Neuronal stem cell (in vitro differentiated cells): Measurements from ENCODE around the gene TIAM2.
A peak's percentile ranks its signal among the peaks of the same experiment; 100 is the strongest.

Experiments used
- DNase-seq: peaks from one replicate; pipeline ENCODE4 v3.0.0-alpha.2; 2013; ENCODE audit warnings: low spot score
- H2AFZ ChIP-seq: one replicate; pipeline ENCODE4 v1.6.1; 2013; ENCODE audit warnings: mild to moderate bottlenecking, low read length, inconsistent platforms
- H2AK5ac ChIP-seq: 2 replicates; pipeline ENCODE4 v1.6.1; 2013; ENCODE audit warnings: low read depth, mild to moderate bottlenecking, inconsistent platforms, low read length, moderate library complexity, mixed read lengths
- H2BK120ac ChIP-seq: 2 replicates; pipeline ENCODE4 v1.6.1; 2013; ENCODE audit warnings: low read depth, mild to moderate bottlenecking, inconsistent platforms, low read length, moderate library complexity, mixed read lengths
- H2BK12ac ChIP-seq: one replicate; pipeline ENCODE4 v1.6.1; 2013; ENCODE audit warnings: low read length, inconsistent platforms
- H2BK15ac ChIP-seq: 2 replicates; pipeline ENCODE4 v1.6.1; 2013; ENCODE audit warnings: mild to moderate bottlenecking, low read length, inconsistent platforms, mixed read lengths
- H2BK5ac ChIP-seq: one replicate; pipeline ENCODE4 v1.6.1; 2013; ENCODE audit warnings: inconsistent platforms, mild to moderate bottlenecking, low read length, moderate library complexity
- H3K14ac ChIP-seq: one replicate; pipeline ENCODE4 v1.6.1; 2013; ENCODE audit warnings: low read length, inconsistent platforms
- H3K18ac ChIP-seq: 2 replicates; pipeline ENCODE4 v1.6.1; 2013; ENCODE audit warnings: low read length, inconsistent platforms
- H3K23ac ChIP-seq: 2 replicates; pipeline ENCODE4 v1.6.1; 2013; ENCODE audit warnings: low read depth, mild to moderate bottlenecking, mixed read lengths, low read length, inconsistent platforms; ENCODE audit not compliant: poor library complexity
- H3K27ac ChIP-seq: replicated peaks from 3 replicates; pipeline ENCODE4 v1.5.1; 2013; ENCODE audit warnings: low read length, inconsistent platforms
- H3K27me3 ChIP-seq, 3 experiments: 2 replicates each; pipeline ENCODE4 v1.6.1; 2013; ENCODE audit warnings: low read length in 3 of 3, mild to moderate bottlenecking in 2 of 3, inconsistent platforms in 1 of 3, low read depth in 1 of 3, mixed read lengths in 1 of 3, moderate library complexity in 1 of 3; ENCODE audit not compliant: control insufficient read depth in 3 of 3, insufficient read depth in 3 of 3
- H3K36me3 ChIP-seq, 2 donors: replicated peaks in 1 of 2; 2 replicates each; pipeline ENCODE4 v1.6.1; 2013; ENCODE audit warnings: low read length in 2 of 2; ENCODE audit not compliant: control insufficient read depth in 2 of 2, insufficient read depth in 2 of 2
- H3K4ac ChIP-seq: 2 replicates; pipeline ENCODE4 v1.6.1; 2013; ENCODE audit warnings: inconsistent platforms, mild to moderate bottlenecking, low read length, moderate library complexity
- H3K4me1 ChIP-seq, 2 donors: 1 replicate in 1 of 2; 2 replicates in 1 of 2; pipeline ENCODE4 v1.6.1; 2013; ENCODE audit warnings: low read length in 2 of 2, low read depth in 1 of 2; ENCODE audit not compliant: control insufficient read depth in 2 of 2, insufficient read depth in 1 of 2
- H3K4me2 ChIP-seq: one replicate; pipeline ENCODE4 v1.6.1; 2013; ENCODE audit warnings: mild to moderate bottlenecking, low read length, inconsistent platforms; ENCODE audit not compliant: insufficient read depth, poor library complexity, severe bottlenecking
- H3K4me3 ChIP-seq, 2 donors: 2 replicates each; pipeline ENCODE4 v1.5.1; 2013; ENCODE audit warnings: low read length in 2 of 2, mild to moderate bottlenecking in 2 of 2, inconsistent platforms in 1 of 2, moderate library complexity in 1 of 2
- H3K79me1 ChIP-seq: one replicate; pipeline ENCODE4 v1.6.1; 2013; ENCODE audit warnings: low read depth, mild to moderate bottlenecking, inconsistent platforms, low read length, moderate library complexity
- H3K9ac ChIP-seq: one replicate; pipeline ENCODE4 v1.6.1; 2013; ENCODE audit warnings: mild to moderate bottlenecking, low read depth, low read length, inconsistent platforms; ENCODE audit not compliant: poor library complexity
- H3K9me3 ChIP-seq, 2 donors: replicated peaks in 1 of 2; 2 replicates each; pipeline versions ENCODE3 to v1.6.1; 2013; ENCODE audit warnings: low read length in 2 of 2, mild to moderate bottlenecking in 2 of 2, inconsistent platforms in 1 of 2, low read depth in 1 of 2, mixed read lengths in 1 of 2, moderate library complexity in 1 of 2; ENCODE audit not compliant: control insufficient read depth in 2 of 2, insufficient read depth in 1 of 2
- H4K8ac ChIP-seq: one replicate; pipeline ENCODE4 v1.6.1; 2013; ENCODE audit warnings: low read depth, mild to moderate bottlenecking, inconsistent platforms, low read length, moderate library complexity
- H4K91ac ChIP-seq: one replicate; pipeline ENCODE4 v1.6.1; 2013; ENCODE audit warnings: low read length, low read depth, mild to moderate bottlenecking, inconsistent platforms; ENCODE audit not compliant: poor library complexity
- WGBS, 2 donors: extraction: QIAGEN DNeasy Blood & Tissue Kit; methylation state at CpG; one replicate each; pipeline ENCODE4 v1.1.7; 2013; ENCODE audit warnings: missing lambda C conversion rate in 2 of 2, mixed read lengths in 1 of 2; ENCODE audit not compliant: insufficient read length in 2 of 2, insufficient replicate concordance in 1 of 2; ENCODE audit errors: extremely low coverage in 2 of 2; 5-methylcytosine and 5-hydroxymethylcytosine counted together

TIAM2 gene

DNA sequence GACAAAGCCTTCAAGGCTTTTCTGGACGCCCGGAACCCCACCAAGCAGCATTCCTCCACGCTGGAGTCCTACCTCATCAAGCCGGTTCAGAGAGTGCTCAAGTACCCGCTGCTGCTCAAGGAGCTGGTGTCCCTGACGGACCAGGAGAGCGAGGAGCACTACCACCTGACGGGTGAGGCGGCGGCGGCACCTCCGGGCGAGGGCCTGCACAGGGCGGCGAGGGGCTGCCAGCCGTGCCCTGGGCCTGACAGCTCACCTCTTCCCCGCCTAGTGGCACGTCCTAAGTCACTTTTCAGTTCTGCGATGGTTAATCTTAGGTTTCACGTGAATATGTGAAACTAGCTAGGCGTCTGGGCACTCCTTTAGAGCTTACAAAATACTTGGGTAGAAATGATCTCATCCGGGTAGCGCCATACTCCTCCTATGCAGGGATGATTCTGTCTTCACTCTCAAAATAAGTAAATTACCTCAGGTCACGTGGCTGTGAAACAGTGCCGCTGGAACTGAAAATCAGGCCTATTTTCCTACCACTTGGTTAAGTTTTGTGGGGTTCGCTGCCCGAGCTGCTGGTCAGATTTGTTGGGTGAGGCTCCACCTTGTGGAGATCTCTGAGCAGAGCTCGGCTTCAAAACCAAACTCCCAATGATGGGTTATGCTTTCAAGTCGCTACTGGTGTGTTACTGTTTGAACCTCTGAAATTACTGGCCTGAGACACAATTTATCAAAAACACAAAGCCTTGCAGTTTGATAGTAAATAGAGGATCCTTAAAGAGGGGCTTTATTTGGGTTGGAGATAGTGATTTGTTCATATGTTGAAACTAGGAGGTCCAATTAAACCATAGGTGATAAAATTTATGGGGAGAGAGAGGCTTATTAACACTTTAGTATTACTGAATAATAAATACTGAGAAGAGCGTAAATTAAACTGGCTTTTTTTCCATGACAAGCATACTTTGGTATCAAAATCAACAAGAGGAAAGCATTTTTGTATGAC lies 253.2 kb downstream of the TIAM2 start:
- Histone ChIP-seq H3K18ac (no peak overlapping the region), H3K9me3 (peaks cover 0 to 5% of the 10 kb centered on the region in 2 donors), H2BK12ac (no peak overlapping the region), H3K36me3 (peaks cover 18 to 96% of the 10 kb centered on the region in 2 donors), H4K8ac (no peak overlapping the region), H2AFZ (no peak overlapping the region), H2BK5ac (no peak overlapping the region), H2AK5ac (no peak overlapping the region), H3K27ac (no peak overlapping the region), H3K4me1 (peaks cover 0 to 5% of the 10 kb centered on the region in 2 donors), H3K4ac (no peak overlapping the region), H2BK120ac (no peak overlapping the region), H3K9ac (no peak overlapping the region), H3K27me3 (no peaks in the 10 kb centered on the region), H3K79me1 (no peaks in the 10 kb centered on the region), H3K14ac (no peak overlapping the region), H3K4me2 (no peak overlapping the region), H3K4me3 (no peak overlapping the region), H2BK15ac (no peak overlapping the region), H3K23ac (peak overlapping the region; percentile 38), H4K91ac (no peak overlapping the region)
- DNase-seq = peak; percentile 23
- no CpG with 5 or more reads among the region's 30 CpGs for WGBS, 2 donors

DNA sequence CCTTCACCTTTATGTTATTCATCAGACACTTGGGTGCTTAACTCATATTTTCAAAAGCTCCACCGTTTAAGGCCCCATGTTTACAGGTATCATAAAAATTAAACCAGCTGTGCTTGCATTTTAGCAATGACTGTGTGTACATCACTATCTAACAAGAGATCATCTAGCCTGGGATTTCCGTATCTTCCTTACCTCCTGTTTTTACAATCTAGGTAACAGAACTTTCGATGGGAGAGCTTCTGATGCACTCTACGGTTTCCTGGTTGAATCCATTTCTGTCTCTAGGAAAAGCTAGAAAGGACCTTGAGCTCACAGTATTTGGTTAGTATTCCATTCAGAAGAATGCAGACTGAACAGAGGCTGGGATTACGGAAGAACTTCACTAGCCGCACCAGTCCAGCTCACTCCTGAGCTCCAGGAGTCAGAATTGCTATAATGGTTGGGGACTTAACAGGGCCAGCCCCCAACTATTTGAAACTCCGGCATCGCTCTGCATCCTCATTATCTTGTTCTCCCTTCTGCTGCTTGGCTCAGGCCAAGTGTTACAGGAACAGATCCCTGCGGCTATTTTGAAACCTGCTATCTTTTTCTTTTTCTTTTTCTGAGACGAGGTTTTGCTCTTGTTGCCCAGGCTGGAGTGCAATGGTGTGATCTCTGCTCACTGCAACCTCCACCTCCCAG lies 255.7 kb downstream of the TIAM2 start:
- H3K36me3 ChIP-seq = peaks cover 19 to 98% of the 10 kb centered on the region in 2 donors

DNA sequence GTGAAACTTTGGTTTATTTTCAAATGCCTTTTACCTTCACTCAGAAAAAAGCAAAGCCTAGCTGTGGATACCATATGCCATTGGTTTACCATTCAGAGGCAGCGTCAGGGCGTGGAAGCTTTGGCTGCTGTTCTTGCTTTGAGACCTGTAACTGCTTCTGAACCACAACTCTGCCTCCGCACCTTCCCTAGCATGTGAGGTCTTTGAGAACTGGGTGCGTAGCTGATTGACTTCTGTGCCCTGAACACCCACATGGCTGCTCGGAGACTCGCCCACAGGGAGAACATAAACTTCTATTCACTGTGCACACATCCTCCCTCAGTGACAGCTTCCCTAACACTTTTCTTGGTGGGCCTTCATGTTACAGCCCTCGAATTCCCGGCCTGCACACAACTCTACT lies 257.5 kb downstream of the TIAM2 start:
- no peaks in the 10 kb centered on the region for H3K79me1 ChIP-seq
- H3K4me3 ChIP-seq = no peak overlapping the region
- no peak overlapping the region for H3K27ac ChIP-seq
- no peak overlapping the region for H3K4ac ChIP-seq
- H3K23ac ChIP-seq = no peak overlapping the region
- no peak overlapping the region for H2BK5ac ChIP-seq
- no peak overlapping the region for H2AFZ ChIP-seq
- no peak for DNase-seq
- peaks cover 0 to 8% of the 10 kb centered on the region in 2 donors for H3K4me1 ChIP-seq
- no peaks in the 10 kb centered on the region for H3K27me3 ChIP-seq
- no CpG with 5 or more reads among the region's 8 CpGs for WGBS, 2 donors
- peak overlapping the region; percentile 58 for H3K18ac ChIP-seq
- H3K4me2 ChIP-seq = no peak overlapping the region
- H3K9ac ChIP-seq = no peak overlapping the region
- H2BK15ac ChIP-seq = no peak overlapping the region
- no peak overlapping the region for H2AK5ac ChIP-seq
- no peak overlapping the region for H4K91ac ChIP-seq
- H3K36me3 ChIP-seq = peaks cover 16 to 99% of the 10 kb centered on the region in 2 donors
- no peak overlapping the region for H4K8ac ChIP-seq
- no peak overlapping the region for H2BK120ac ChIP-seq
- no peaks in the 10 kb centered on the region for H3K9me3 ChIP-seq
- H3K14ac ChIP-seq = no peak overlapping the region
- no peak overlapping the region for H2BK12ac ChIP-seq

More for the DNA sequence above, 255.7 kb downstream of the TIAM2 start:
- no peak overlapping the region for H3K23ac ChIP-seq
- H2AFZ ChIP-seq = no peak overlapping the region
- no peak overlapping the region for H3K18ac ChIP-seq
- no peak overlapping the region for H2AK5ac ChIP-seq
- WGBS, 2 donors = no CpG with 5 or more reads among the region's 10 CpGs
- no peak for DNase-seq
- H4K91ac ChIP-seq = no peak overlapping the region
- H3K4me2 ChIP-seq = no peak overlapping the region
- no peak overlapping the region for H2BK120ac ChIP-seq
- no peak overlapping the region for H3K14ac ChIP-seq
- no peak overlapping the region for H4K8ac ChIP-seq
- no peaks in the 10 kb centered on the region for H3K27me3 ChIP-seq
- H3K9ac ChIP-seq = no peak overlapping the region
- H2BK5ac ChIP-seq = no peak overlapping the region
- H2BK15ac ChIP-seq = no peak overlapping the region
- H3K4me1 ChIP-seq = peaks cover 0 to 8% of the 10 kb centered on the region in 2 donors
- H3K79me1 ChIP-seq = no peaks in the 10 kb centered on the region
- peaks cover 0 to 2% of the 10 kb centered on the region in 2 donors for H3K9me3 ChIP-seq
- H3K4ac ChIP-seq = no peak overlapping the region
- no peak overlapping the region for H3K27ac ChIP-seq
- H2BK12ac ChIP-seq = no peak overlapping the region
- H3K4me3 ChIP-seq = no peak overlapping the region

DNA sequence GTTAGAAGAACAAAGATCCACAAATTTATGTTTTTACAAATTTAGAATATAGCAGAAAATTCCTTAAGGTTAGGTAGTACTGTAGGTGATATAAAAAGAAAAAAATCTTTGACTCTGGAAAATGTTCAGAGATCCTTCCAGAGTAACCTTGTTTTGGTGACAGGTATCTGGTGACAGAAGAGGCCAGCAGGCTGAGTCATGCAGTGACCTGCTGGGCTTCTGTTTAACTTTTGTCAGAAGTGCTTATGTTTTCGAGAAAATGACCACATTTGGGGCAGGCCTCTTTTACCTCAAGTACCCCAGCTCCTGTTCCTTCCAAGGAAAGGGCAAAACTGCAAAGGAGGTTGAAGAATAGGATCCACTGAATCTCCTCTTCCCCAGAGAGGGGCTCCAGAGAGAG lies 258.2 kb downstream of the TIAM2 start:
- Histone ChIP-seq H3K23ac (no peak overlapping the region), H3K36me3 (peaks cover 13 to 99% of the 10 kb centered on the region in 2 donors), H4K91ac (no peak overlapping the region), H3K27me3 (no peaks in the 10 kb centered on the region), H3K4me1 (peaks cover 0 to 8% of the 10 kb centered on the region in 2 donors), H2BK5ac (no peak overlapping the region), H3K9me3 (no peaks in the 10 kb centered on the region), H2BK15ac (no peak overlapping the region), H3K4me3 (no peak overlapping the region), H3K4me2 (no peak overlapping the region), H3K79me1 (no peaks in the 10 kb centered on the region), H2AFZ (no peak overlapping the region), H4K8ac (no peak overlapping the region), H3K4ac (no peak overlapping the region), H3K18ac (no peak overlapping the region), H3K14ac (no peak overlapping the region), H2AK5ac (no peak overlapping the region), H3K9ac (no peak overlapping the region), H3K27ac (peak overlapping the region; percentile 66), H2BK12ac (no peak overlapping the region), H2BK120ac (no peak overlapping the region)
- no peak for DNase-seq
- no CpG with 5 or more reads among the region's 1 CpG for WGBS, 2 donors
